ENCODE measurements around the gene CUL1. TPM values are rescaled to one million over a fixed set of nuclear protein-coding genes. Genes with fewer than 3 reads are reported as not detected.

CUL1 gene
- total RNA-seq, 1 experiment from 2014 or later, result 72.3 TPM

GRCh38 chr7:148687555-148687954 is 11.1 kb upstream of the CUL1 start:
- no peaks in the 10 kb centered on the region for H3K27me3 ChIP-seq (ENCODE audit: insufficient read depth, low read length)
- no peak overlapping the region for H2BK5ac ChIP-seq (ENCODE audit: insufficient read length, low read length)
- H3K4me1 ChIP-seq (ENCODE audit: insufficient read depth, low read length), result no peaks in the 10 kb centered on the region
- H3K4ac ChIP-seq (ENCODE audit: low read depth, low read length), result no peak overlapping the region
- Mint-ChIP-seq H3K36me3 (ENCODE audit: insufficient read depth in 1 of 3, low read depth in 3 of 3) (no peaks in the 10 kb centered on the region; a peak in 1 of 7 replicates), H3K4me1 (no peaks in the 10 kb centered on the region), H3K9me3 (peaks cover 0 to 4% of the 10 kb centered on the region in 2 experiments; a peak in 1 of 5 replicates), H3K4me3 (no peak overlapping the region), H3K27ac (no peak overlapping the region), H3K27me3 (ENCODE audit: low read depth) (no peaks in the 10 kb centered on the region)
- no peak overlapping the region for H4K91ac ChIP-seq (ENCODE audit: insufficient read length, low read depth, low read length)
- no peaks in the 10 kb centered on the region for H3K79me2 ChIP-seq (ENCODE audit: insufficient read depth, low read length)
- H2AFZ ChIP-seq (ENCODE audit: low read length), result no peak overlapping the region
- no peak overlapping the region for H2BK20ac ChIP-seq (ENCODE audit: low read depth, low read length, poor library complexity, severe bottlenecking)
- H2BK15ac ChIP-seq (ENCODE audit: low read depth, low read length), result no peak overlapping the region
- no peak overlapping the region for H4K5ac ChIP-seq (ENCODE audit: insufficient read length, low read depth, low read length)
- no peaks in the 10 kb centered on the region for H3K23me2 ChIP-seq (ENCODE audit: insufficient read length, low read depth, low read length, poor library complexity, severe bottlenecking)
- no peak overlapping the region for H3K9ac ChIP-seq (ENCODE audit: extremely low read depth, insufficient read length, low read length)
- no peak overlapping the region for H3K18ac ChIP-seq (ENCODE audit: insufficient read length, low read depth, low read length)
- no peak overlapping the region for H3K4me2 ChIP-seq (ENCODE audit: insufficient read depth, insufficient read length, low read length)
- H3K56ac ChIP-seq (ENCODE audit: insufficient read length, low read depth, low read length), result no peak overlapping the region
- WGBS (ENCODE audit: extremely low coverage, insufficient read length, low lambda C conversion rate), result no CpG with 5 or more reads among the region's 2 CpGs
- no peak overlapping the region for H2BK120ac ChIP-seq (ENCODE audit: low read depth, low read length, poor library complexity, severe bottlenecking)
- no peak overlapping the region for H3K14ac ChIP-seq (ENCODE audit: insufficient read depth, low read length)
- no peaks in the 10 kb centered on the region for H3K9me3 ChIP-seq (ENCODE audit: control insufficient read depth, low read depth, low read length)
- no peak for DNase-seq
- no peak overlapping the region for H3K23ac ChIP-seq (ENCODE audit: insufficient read length, low read depth, low read length)
- no peak overlapping the region for H2AK5ac ChIP-seq (ENCODE audit: insufficient read length, low read length)
- H4K20me1 ChIP-seq (ENCODE audit: control insufficient read depth, insufficient read depth, insufficient read length), result no peaks in the 10 kb centered on the region
- no peak overlapping the region for H4K8ac ChIP-seq (replicated peaks; ENCODE audit: insufficient read length, low read depth, low read length)
- no peak for TF ChIP-seq CTCF (conservative IDR thresholded peaks at IDR 0.05)
- H2BK12ac ChIP-seq (ENCODE audit: insufficient read length, low read depth, low read length), result no peak overlapping the region
- H3K27ac ChIP-seq (ENCODE audit: insufficient read length, low read depth, low read length), result no peak overlapping the region
- H3K79me1 ChIP-seq (ENCODE audit: insufficient read depth, low read depth, low read length, poor library complexity, severe bottlenecking), result no peaks in the 10 kb centered on the region
- no peak overlapping the region for H3T11ph ChIP-seq (ENCODE audit: low read length)
